HG03442 (cell line): ENCODE data around the gene ARID5A.

Experiments
- ATAC-seq: cut with Tn5 transposase; IDR thresholded peaks from one replicate; pipeline ENCODE4 v1.9.1; 2021; ENCODE audit warnings: mild to moderate bottlenecking, moderate library complexity; ENCODE audit not compliant: unreplicated experiment

The ARID5A gene

DNA sequence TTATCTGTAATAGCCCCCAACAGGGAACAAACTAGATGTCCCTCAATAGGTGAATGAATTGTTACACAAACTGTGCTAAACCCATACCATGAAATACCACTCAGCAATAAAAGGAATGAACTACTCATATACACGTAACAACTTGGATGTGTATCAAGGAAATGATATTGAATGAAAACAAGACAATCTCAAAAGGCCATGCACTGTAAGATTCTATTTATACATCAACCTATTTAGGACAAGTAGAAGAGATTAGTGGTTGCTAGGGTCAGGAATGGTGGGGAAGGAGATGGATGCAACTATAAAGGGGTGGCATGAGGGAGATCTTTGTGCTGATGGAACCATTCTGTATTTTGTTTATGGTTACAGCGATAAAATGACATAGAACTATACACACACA, 54.5 kb downstream of the ARID5A start:
- ATAC-seq, result no peak

- no peak for ATAC-seq
These were observed 54.9 kb downstream of the ARID5A start for GRCh38 chr2:96591494-96591893.

DNA sequence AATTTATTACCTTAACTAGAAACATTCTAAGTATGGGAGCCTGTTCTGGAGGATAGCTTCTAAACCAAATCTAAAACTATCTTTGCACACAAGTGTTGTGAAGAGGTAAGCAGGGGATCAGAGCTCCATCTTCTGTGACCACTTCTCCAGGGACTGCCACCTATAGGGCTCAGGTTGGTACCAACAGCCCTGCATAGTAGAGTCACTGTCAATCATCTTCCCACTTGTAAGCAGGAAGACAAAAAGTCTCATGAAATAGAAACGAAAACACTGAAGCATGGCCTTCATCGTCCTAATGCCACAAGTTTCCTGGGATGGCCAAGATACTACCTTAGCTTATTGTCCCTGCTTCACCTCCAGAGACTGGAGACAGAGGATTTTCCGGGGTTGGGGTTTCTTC, 57.7 kb downstream of the ARID5A start:
- ATAC-seq, result no peak

- no peak for ATAC-seq
These were observed 58.2 kb downstream of the ARID5A start for GRCh38 chr2:96594691-96595152.

DNA sequence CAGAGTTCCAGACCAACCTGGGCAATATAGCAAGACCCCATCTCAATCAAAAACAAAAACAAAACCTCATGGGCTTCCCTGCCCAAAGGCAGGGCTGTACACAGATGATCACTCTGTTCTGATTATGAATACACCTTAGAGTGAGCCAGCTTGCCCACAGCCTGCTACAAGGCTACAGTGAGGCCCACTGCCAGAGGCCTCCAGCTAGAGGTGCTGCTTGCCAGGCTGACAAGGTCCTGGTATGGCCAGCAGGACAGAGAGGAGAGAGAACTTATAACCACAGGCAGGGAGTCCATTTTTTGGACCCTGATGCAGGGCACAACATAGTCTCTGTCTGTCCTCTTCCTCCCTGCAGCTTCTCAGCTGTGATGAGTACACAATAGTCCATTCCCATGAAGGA, 60.0 kb downstream of the ARID5A start:
- ATAC-seq, result no peak

- no peak for ATAC-seq
These were observed 63.4 kb downstream of the ARID5A start for GRCh38 chr2:96599941-96600340.

- ATAC-seq, result no peak
These were observed 65.1 kb downstream of the ARID5A start for GRCh38 chr2:96601382-96602292.
